ENCODE measurements around the gene UBE4B.
"Not testable (repeated sequence)": the region's sequence is repeated elsewhere in the genome, so short reads cannot be mapped to it uniquely, and the experiment has no call there.

Gene UBE4B

GRCh38 chr1:10177876-10178275, 145.1 kb downstream of the UBE4B start:
- DNase-seq (ENCODE audit: low spot score): no peak

- DNase-seq (ENCODE audit: low spot score): no peak
Observed at GRCh38 chr1:10178597-10179405, 146.0 kb downstream of the UBE4B start.

GRCh38 chr1:10179406-10180091, 146.8 kb downstream of the UBE4B start:
- DNase-seq (ENCODE audit: low spot score): no peak

GRCh38 chr1:10181154-10181553, 148.4 kb downstream of the UBE4B start:
- no peak for DNase-seq (ENCODE audit: low spot score)

- DNase-seq (ENCODE audit: low spot score): no peak
Observed at GRCh38 chr1:10185759-10186158, 153.0 kb downstream of the UBE4B start.

- DNase-seq (ENCODE audit: low spot score): no peak
Observed at GRCh38 chr1:10186331-10187025, 153.7 kb downstream of the UBE4B start.

GRCh38 chr1:10187026-10187334, 154.2 kb downstream of the UBE4B start:
- DNase-seq (ENCODE audit: low spot score): no peak

GRCh38 chr1:10188133-10188650, 155.4 kb downstream of the UBE4B start:
- no peak for DNase-seq (ENCODE audit: low spot score)

- no peak for DNase-seq (ENCODE audit: low spot score)
Observed at GRCh38 chr1:10189659-10190058, 156.9 kb downstream of the UBE4B start.

GRCh38 chr1:10192263-10192662, 159.5 kb downstream of the UBE4B start:
- DNase-seq (ENCODE audit: low spot score): no peak

- no peak for DNase-seq (ENCODE audit: low spot score)
Observed at GRCh38 chr1:10193288-10193687, 160.5 kb downstream of the UBE4B start.

GRCh38 chr1:10195570-10195969, 162.8 kb downstream of the UBE4B start:
- no peak for DNase-seq (ENCODE audit: low spot score)

GRCh38 chr1:10196976-10197375, 164.2 kb downstream of the UBE4B start:
- DNase-seq (ENCODE audit: low spot score): no peak

- no peak for DNase-seq (ENCODE audit: low spot score)
Observed at GRCh38 chr1:10200620-10201019, 167.9 kb downstream of the UBE4B start.

GRCh38 chr1:10204003-10204642, 171.4 kb downstream of the UBE4B start:
- no peak for DNase-seq (ENCODE audit: low spot score)

GRCh38 chr1:10205206-10205605, 172.4 kb downstream of the UBE4B start:
- DNase-seq (ENCODE audit: low spot score): not testable (repeated sequence)

- no peak for DNase-seq (ENCODE audit: low spot score)
Observed at GRCh38 chr1:10207810-10208209, 175.1 kb downstream of the UBE4B start.

GRCh38 chr1:10208537-10208936, 175.8 kb downstream of the UBE4B start:
- no peak for DNase-seq (ENCODE audit: low spot score)

GRCh38 chr1:10209590-10209904, 176.8 kb downstream of the UBE4B start:
- no peak for DNase-seq (ENCODE audit: low spot score)

- DNase-seq (ENCODE audit: low spot score): peak; percentile 98
Observed at GRCh38 chr1:10209905-10210810, 177.4 kb downstream of the UBE4B start, which contains the start of gene KIF1B. Gene KIF1B, plus strand, starts transcription at chr1:10210570. Its CDS starts 21,759 bp downstream, at chr1:10232329.
